Nephron (organoid): ENCODE measurements around the gene BRSK2.

Source experiments
- H3K27ac Mint-ChIP-seq, 3 experiments: 2 replicates each; pipeline ENCODE4 v1.8.0; 2020; ENCODE audit warnings: mixed read lengths in 3 of 3, mild to moderate bottlenecking in 2 of 3, moderate library complexity in 1 of 3
- H3K27me3 Mint-ChIP-seq: 2 replicates; pipeline ENCODE4 v1.8.0; 2021; ENCODE audit warnings: low read depth, mild to moderate bottlenecking, moderate library complexity, mixed read lengths
- H3K36me3 Mint-ChIP-seq: 2 replicates; pipeline ENCODE4 v1.8.0; 2020; ENCODE audit warnings: low read depth, mixed read lengths
- H3K4me1 Mint-ChIP-seq: 2 replicates; pipeline ENCODE4 v1.8.0; 2020; ENCODE audit warnings: mixed read lengths
- H3K4me3 Mint-ChIP-seq, 3 experiments: 2 replicates each; pipeline ENCODE4 v1.8.0; 2020; ENCODE audit warnings: mild to moderate bottlenecking in 3 of 3, mixed read lengths in 3 of 3, moderate library complexity in 2 of 3
- H3K9me3 Mint-ChIP-seq: 2 replicates; pipeline ENCODE4 v1.8.0; 2020; ENCODE audit warnings: mixed read lengths
- CTCF ChIP-seq, 3 experiments: fragments of 200-600 bp; sonication (generic); IDR thresholded peaks; one replicate each; pipeline ENCODE4 v1.5.0; 2021; ENCODE audit warnings: antibody characterized with exemption in 3 of 3; ENCODE audit not compliant: unreplicated experiment in 3 of 3

Gene BRSK2

GRCh38 chr11:1461826-1462697 lies 72.3 kb downstream of the BRSK2 start:
- Mint-ChIP-seq H3K9me3 (no peaks in the 10 kb centered on the region), H3K27ac (no peak overlapping the region), H3K27me3 (peaks cover 4% of the 10 kb centered on the region)

GRCh38 chr11:1462698-1462975 lies 72.9 kb downstream of the BRSK2 start:
- no peak for TF ChIP-seq CTCF (IDR thresholded peaks at IDR 0.05; ENCODE audit: unreplicated experiment in 3 of 3)
- H3K4me1 Mint-ChIP-seq: peaks cover 5% of the 10 kb centered on the region

More at GRCh38 chr11:1461826-1462697, 72.3 kb downstream of the BRSK2 start:
- H3K36me3 Mint-ChIP-seq: peaks cover 6% of the 10 kb centered on the region
- H3K4me3 Mint-ChIP-seq: no peak overlapping the region
- H3K4me1 Mint-ChIP-seq: peaks cover 2% of the 10 kb centered on the region
- no peak for TF ChIP-seq CTCF (IDR thresholded peaks at IDR 0.05; ENCODE audit: unreplicated experiment in 3 of 3)

DNA sequence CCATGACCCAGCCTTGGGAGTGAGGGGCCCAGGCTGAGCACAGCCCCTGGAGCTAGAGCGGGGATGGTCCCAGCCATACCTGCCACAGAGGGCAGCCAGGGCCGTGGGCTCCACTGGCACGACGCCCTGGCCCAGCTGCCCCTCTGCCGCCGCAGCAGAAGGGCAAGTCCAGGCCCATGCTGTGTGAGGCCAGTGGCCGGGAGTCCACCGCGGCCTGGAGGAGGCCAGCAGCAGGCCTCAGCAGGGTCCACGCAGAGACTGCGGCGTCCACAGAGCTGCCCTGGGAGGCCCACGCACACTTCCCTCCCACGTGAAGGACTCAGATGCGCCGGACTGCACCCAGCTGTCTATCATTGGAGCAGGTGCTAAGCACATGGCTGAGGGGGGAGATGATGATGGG lies 73.3 kb downstream of the BRSK2 start:
- Mint-ChIP-seq H3K4me3 (no peak overlapping the region), H3K9me3 (no peaks in the 10 kb centered on the region), H3K4me1 (peaks cover 5% of the 10 kb centered on the region), H3K36me3 (peaks cover 6% of the 10 kb centered on the region), H3K27me3 (peaks cover 4% of the 10 kb centered on the region), H3K27ac (no peak overlapping the region)
- TF ChIP-seq CTCF (IDR thresholded peaks at IDR 0.05; ENCODE audit: unreplicated experiment in 3 of 3): no peak

More at GRCh38 chr11:1462698-1462975, 72.9 kb downstream of the BRSK2 start:
- Mint-ChIP-seq H3K9me3 (no peaks in the 10 kb centered on the region), H3K27me3 (peaks cover 4% of the 10 kb centered on the region), H3K27ac (no peak overlapping the region), H3K4me3 (no peak overlapping the region), H3K36me3 (peaks cover 6% of the 10 kb centered on the region)

- peaks cover 4% of the 10 kb centered on the region for H3K27me3 Mint-ChIP-seq
- peaks cover 6% of the 10 kb centered on the region for H3K36me3 Mint-ChIP-seq
- TF ChIP-seq CTCF (IDR thresholded peaks at IDR 0.05; ENCODE audit: unreplicated experiment in 3 of 3): no peak
- H3K27ac Mint-ChIP-seq: no peak overlapping the region
- no peak overlapping the region for H3K4me3 Mint-ChIP-seq
- peaks cover 5% of the 10 kb centered on the region for H3K4me1 Mint-ChIP-seq
- no peaks in the 10 kb centered on the region for H3K9me3 Mint-ChIP-seq
Measured at GRCh38 chr11:1466784-1467183, 77.0 kb downstream of the BRSK2 start.

GRCh38 chr11:1467270-1467669 lies 77.5 kb downstream of the BRSK2 start:
- Mint-ChIP-seq H3K9me3 (no peaks in the 10 kb centered on the region), H3K36me3 (peaks cover 6% of the 10 kb centered on the region), H3K27ac (no peak overlapping the region), H3K27me3 (peaks cover 4% of the 10 kb centered on the region), H3K4me3 (no peak overlapping the region), H3K4me1 (peaks cover 5% of the 10 kb centered on the region)
- no peak for TF ChIP-seq CTCF (IDR thresholded peaks at IDR 0.05; ENCODE audit: unreplicated experiment in 3 of 3)

GRCh38 chr11:1468002-1468401 lies 78.3 kb downstream of the BRSK2 start:
- Mint-ChIP-seq H3K27me3 (peaks cover 4% of the 10 kb centered on the region), H3K4me3 (no peak overlapping the region), H3K27ac (no peak overlapping the region), H3K9me3 (no peaks in the 10 kb centered on the region), H3K4me1 (peaks cover 5% of the 10 kb centered on the region), H3K36me3 (peaks cover 6% of the 10 kb centered on the region)
- TF ChIP-seq CTCF (IDR thresholded peaks at IDR 0.05; ENCODE audit: unreplicated experiment in 3 of 3): no peak
